GM18511 (cell line): ENCODE results near the gene KRT78.
"Not testable (repeated sequence)": the region's sequence is repeated elsewhere in the genome, so short reads cannot be mapped to it uniquely, and the experiment has no call there.

Experiments used
- ATAC-seq: cut with Tn5 transposase; IDR thresholded peaks from one replicate; pipeline ENCODE4 v1.9.1; 2021; ENCODE audit warnings: mild to moderate bottlenecking, moderate library complexity; ENCODE audit not compliant: unreplicated experiment

Gene KRT78, protein sequence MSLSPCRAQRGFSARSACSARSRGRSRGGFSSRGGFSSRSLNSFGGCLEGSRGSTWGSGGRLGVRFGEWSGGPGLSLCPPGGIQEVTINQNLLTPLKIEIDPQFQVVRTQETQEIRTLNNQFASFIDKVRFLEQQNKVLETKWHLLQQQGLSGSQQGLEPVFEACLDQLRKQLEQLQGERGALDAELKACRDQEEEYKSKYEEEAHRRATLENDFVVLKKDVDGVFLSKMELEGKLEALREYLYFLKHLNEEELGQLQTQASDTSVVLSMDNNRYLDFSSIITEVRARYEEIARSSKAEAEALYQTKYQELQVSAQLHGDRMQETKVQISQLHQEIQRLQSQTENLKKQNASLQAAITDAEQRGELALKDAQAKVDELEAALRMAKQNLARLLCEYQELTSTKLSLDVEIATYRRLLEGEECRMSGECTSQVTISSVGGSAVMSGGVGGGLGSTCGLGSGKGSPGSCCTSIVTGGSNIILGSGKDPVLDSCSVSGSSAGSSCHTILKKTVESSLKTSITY

DNA sequence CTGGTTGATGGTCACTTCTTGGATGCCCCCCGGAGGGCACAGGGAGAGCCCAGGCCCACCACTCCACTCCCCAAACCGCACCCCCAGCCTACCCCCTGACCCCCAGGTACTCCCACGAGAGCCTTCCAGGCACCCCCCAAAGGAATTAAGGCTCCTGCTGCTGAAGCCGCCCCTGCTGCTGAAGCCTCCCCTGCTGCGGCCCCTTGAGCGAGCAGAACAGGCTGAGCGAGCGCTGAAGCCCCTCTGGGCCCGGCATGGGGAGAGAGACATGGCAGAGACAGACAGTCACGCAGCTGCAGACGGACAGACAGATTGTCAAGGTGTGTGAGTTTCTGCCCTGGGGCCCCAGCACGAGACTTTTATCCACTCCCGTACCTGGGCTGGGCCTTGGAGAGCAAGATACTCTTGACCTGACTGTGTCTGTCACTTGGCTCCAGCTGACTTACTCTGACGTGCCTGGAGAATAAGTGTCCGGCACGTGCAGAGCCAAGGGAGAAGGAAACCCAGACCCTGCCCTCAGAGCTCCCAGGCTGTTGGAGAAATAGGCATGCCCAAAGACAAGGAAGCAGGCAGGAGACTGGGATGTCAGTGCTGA, at the start of gene KRT78:
TSS of gene KRT78 (minus strand) at position 334 of the 595 bp plus-strand sequence. CDS start at position 270, 64 bp downstream.
- no peak for ATAC-seq

DNA sequence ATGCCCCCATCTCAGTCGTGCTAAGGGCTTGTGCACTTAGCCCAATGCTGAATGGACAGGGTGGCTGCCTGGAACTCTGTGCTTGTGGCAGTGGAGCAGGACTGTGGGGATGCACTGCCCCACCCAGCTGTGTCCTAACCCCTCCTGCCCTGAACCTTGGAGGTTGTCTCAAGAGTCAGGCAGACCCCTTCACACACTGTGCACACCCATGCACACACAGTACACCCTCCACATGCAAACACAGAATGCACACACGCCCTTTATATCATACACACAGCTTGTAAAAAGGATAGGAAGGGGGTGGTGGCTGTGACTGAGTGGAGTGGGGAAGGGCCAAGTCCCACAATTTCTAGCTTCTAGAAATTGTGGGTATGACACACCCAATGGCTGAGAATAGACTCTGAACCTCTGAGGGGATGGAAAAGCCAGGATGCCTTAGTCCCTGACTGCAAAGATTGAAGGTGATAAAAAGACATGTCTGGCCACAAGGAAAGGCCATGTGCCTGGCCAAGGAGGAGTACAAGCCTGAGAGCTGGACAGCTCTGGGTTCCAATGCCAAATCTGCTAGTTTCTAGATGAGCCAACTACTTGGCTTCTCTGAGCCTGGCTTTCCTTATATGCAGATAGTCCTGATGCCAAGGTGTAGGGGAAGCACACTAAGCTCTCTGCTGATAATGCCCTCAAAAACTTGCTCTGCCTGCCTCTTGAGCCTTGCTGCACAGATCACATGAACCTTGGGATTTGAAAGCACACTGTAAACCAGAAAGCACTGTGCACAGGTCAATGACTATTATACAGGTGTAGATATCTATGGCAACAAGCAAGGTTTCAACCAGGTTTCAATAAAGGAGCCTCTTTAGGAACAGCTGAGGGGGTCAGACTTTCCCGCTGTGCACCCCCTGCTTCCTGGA, 47.7 kb upstream of the KRT78 start:
- no peak for ATAC-seq

DNA sequence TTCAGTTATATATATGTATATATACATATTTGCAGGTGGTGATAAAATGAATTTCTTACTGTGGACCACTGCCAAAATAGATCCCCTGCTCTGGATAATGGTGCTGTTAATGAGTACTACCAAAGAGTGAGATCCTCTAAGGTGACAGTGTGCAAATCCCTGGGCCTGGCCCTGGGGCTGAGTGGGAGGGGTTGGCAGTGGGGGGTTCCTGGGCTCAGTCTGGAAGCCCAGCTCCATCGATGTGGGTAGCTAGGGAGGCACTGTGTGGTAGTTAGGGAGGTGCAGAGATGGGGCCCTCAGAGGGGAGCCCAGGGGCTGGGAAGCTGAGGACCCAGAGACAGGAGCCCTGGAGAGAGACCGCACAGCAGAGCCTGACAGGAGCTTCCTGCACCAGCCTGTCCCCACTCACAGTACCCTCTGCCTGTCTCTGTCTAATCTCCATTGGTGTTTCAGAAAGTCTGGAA, 47.0 kb upstream of the KRT78 start:
- no peak for ATAC-seq

DNA sequence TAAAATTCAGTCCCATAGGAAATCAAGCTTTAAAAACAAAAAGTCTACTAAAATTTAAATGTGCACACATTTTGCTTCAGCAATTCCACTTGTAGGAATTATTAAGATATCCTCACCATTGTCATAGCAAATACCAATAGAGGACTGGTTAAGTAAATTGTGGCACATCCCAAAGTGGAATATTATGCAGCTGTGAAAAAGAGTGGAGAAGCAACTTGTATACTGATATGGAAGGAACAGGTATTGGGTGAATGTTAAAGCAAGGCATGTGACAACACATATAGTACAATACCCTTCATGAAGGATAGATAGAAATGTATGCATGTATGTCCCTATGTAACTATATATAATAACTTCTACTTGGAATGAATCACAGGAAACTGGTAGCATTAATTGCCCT, 44.2 kb upstream of the KRT78 start:
- no peak for ATAC-seq

DNA sequence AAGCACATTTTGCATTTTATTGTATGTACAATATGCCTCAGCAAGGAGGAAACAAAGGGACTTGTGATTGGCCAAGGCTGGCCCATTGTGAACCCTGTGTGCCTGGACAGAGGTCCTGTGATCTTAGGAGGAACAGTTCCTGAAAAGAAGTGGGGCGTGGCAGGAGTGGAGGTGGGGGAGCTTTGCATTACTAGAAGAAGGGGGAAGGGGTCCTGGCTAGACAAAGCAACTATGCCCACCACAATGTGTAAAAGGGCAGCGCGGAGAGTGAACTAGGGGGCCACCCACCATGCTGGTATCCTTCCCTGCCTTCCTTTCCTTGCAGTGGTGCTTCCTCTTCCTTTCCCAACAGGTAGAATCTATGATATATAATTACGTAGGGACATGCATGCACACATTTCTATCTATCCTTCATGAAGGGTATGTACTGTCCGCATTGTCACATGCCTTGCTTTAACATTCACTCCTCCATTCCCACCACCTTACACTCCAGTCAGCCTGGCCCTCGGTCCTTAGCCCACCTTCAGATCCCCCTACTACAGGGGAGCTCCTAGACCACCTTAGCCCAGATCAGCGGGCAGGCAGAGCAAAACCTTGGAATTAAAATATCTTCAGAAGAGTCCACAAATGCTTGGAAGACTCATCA, 43.5 kb upstream of the KRT78 start:
- no peak for ATAC-seq

DNA sequence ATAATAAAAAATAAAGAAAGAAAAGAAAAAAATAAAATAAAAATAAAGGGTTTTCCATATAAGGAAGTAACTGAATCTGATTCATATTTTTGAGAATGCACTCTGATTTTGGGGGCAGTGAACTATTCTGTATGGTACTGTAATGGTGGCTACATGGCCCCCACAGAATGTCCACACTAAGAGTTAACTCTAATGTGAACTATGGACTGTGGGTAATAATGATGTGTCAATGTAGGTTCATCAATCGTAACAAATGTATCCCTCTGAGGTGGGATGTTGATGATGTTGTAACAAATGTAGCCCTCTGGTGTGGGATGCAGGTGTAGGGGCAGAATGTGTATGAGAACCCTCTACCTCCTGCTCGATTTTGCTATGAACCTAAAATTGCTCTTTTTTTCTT, 42.2 kb upstream of the KRT78 start:
- no peak for ATAC-seq

DNA sequence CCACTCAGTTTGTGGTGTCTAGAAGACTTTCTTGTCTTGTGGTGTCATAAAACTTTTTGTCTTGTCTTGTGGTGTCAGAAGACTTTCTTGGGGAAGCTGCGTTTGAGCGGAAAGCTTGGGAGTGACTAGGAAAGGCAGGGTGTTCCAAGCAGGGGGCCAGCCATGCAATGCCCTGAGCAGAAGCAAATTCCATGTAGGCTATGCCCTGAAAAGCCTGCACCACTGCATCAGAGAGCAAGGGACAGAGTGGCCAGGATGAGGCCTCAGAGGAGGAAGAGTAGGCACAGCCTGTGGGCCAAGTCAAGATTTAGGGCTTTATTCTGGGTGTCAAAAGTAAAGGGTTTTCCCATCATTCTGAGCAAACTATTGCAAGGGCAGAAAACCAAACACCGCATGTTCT, 41.6 kb upstream of the KRT78 start:
- ATAC-seq = no peak

DNA sequence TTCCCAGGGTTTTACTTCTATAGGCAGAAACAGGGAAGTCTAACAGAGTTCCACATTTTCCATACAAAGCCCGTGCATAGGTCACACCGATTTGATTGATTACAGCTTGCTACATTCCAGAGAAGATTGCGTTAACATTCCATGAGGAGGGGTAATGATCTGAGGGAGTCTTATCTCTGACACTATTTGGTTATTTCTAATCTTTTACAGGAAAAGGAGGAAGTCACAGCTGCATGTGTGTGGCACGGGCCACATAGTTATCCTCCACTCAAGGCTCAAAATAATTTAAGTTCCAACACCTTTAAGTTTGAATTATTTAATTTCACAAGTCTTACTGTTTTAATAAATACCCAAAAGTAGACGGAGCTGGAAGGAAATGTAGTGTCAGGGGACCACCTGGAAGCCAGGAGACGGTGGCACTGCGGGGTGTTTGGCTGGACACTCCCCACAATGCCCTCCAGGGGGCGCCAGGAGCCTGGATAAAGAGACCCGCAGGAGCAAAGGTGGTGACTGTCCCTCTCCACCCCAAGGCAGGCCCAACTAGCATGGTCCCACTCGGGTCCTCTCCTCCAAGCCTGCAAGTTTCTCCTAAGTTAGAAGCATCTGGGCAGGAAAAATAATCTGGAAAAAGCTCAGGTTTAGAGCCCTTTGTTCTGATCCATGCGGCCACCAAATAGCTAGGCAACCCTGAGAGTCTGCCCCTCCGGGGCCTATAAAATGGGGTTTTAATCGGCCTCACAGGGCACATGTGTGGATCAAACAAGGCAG, 35.9 kb upstream of the KRT78 start:
- no peak for ATAC-seq

DNA sequence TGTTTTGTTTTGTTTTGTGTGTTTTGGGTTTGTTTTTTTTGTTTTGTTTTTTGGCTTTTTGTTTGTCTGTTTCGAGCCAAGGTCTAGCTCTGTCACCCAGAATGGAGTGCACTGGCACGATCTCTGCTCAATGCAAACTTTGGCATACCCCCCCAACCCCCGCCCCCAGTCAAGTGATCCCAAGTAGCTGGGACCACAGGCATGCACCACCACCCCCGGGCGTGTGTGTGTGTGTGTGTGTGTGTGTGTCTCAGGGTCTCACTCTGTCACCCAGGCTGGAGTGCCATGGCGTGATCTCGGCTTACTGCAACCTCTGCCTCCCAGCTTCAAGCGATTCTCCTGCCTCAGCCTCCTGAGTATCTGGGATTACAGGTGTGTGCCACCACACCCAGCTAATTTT, 31.7 kb upstream of the KRT78 start:
- ATAC-seq = not testable (repeated sequence)

DNA sequence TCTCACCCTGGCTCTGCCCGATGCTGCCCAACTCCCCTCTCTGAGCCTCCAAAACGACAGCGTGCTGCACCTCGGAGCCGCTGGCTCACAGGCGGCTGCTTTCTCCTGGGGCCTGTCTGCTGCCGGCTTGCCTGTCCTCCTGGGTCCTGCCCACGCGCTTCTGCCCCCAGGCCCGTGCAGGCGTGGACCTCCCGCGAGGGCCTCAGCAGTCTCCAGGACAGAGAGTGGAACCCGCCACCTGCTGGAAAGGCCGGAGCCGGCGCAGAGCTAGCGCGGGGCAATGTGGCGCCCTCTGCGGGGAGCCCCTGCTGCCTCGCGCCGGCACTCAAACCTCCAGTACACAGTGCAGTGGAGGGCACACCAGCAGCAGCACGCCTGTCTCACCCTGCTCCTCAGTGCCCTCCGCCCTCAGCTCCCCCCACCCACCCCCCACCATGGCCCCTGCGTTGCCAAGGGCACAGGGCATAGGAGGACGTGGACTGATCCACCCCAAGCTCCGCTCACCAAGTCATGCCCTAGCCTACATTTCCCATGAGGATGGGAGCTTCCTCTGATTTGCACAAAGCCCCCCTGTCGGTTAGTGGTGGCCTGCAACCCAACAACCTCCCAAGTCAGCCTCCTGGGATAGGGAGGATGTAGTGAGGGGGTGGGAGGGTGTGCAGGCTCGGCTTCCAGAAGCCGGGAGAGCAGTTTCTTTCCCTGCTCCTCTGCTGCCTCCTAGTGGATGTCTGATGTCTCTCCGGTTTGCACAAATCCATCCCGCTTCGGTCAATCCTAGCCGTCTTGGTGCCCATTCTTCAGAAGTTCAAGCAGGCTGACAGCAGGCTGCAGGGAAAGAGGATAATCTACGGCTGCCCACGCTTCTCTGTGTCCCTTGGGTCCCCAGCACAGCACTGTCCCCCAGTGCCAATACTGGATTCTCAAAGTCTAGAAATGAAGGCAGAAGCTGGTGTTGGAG, 30.9 kb upstream of the KRT78 start:
- ATAC-seq = peak; percentile 67

DNA sequence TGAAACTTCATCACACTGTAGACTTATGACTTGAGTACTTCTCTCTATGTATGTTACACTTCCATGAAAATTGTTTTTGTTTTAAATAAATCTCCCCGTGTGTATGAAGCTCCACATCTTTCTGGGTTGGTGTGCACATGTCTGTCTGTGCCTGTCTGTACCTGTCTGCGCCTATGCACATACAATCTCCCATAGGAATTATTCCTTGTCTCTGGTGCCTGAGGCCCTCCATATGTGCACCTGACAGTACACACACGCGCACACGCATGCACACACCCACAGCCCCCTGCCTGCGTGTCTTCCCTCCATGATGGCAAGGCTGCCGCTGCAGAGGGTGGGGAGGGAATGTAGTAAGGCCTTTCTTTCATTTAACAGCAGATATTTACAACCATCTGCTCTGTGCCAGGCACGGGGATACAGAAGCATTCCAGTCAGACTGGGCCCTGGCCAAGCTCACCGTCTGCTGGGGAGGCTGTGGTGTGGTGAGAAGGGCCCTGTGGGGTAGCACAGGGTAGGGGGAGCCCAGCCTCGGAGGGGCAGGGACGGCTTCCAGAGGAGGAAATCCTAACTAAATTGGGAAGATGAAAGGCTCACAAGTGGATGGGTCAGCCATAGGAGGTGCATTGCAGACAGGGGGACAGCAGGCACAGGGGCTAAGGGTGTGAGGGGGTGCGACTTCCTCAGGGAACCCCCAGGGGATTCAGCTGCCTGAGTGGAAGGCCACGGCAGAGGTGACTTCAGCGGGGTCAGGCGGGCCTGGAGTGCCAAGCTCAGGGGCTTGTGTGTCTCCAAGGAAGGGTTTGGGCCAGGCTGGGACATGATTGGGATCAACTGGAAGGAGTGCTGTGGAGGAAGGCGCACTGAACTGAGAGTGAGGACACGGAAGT, 30.0 kb upstream of the KRT78 start:
- no peak for ATAC-seq

DNA sequence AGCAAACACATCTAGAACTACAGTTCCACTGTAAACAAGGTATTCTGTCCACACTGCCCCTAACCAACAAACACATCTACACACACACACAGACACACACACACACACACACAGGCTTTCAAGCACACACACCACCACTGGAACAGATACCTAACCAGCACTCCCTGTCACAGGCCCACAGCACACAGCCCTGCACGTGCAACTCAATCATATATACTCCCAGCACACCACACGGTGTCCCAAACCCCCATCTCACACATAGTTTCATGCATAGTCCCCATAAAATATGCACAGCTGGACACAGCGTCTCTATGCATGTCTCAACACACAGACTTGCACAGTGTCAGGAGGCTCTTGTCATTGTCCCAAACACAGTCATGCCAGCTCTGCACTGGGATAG, 28.4 kb upstream of the KRT78 start:
- no peak for ATAC-seq

DNA sequence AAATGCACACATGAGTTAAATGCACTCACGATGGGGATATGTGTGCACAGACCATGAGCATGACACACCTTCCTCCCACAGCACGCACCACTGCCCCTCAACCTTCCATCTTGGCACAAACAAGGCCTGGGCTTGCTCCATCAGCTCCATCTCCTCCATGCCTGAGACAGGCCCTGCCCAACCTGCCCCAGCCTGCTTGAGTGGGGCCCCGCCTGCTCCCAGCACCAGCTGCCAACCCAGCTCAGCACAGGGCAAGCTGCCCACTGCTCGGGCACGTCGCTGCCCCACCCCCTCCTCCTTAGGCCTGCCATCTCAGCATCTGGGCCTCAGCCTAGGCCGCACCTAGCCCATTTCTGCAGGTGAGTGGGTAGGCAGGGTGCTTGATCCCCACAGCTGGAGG, 27.6 kb upstream of the KRT78 start:
- no peak for ATAC-seq

DNA sequence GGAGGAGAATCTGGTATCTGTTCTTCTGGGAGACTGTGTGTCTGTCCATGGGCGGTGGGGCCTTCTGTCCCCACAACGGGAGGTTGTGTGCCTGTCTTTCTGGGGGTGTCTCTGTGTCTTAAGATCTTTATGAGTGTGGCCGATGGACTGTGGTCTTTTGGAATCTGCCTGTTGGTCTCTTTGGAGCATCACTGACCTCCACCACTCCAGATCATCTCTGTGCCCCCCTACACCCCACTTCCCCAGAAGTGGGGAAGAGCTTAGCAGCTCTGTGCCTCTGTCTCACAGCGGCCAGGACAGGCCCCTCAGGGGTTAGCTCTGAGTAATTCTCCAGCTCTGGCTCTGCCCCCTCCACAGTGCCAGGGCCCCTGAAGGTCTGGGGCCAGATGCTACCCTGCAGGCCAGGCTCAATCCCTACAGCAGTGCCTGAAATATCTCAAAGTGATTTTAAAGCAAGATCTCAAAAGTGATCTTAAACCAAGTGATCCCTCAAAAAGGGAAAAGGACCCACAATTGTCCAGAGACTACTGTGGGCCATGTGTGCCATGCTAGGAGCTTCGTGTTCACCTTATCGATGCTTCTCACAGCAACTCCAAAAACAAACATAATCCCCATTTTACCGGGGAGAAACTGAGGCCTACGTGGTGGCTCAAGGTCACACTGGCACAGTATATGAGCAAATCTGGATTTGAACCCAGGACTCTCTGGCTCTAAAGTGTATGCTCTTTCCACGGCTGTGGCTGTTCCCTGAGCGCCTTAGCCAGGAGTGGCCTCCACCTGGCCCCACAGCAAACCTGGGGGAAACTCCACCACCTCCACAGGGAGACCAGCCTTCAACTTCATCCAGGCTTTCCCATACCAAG, 26.0 kb upstream of the KRT78 start:
- ATAC-seq = no peak

DNA sequence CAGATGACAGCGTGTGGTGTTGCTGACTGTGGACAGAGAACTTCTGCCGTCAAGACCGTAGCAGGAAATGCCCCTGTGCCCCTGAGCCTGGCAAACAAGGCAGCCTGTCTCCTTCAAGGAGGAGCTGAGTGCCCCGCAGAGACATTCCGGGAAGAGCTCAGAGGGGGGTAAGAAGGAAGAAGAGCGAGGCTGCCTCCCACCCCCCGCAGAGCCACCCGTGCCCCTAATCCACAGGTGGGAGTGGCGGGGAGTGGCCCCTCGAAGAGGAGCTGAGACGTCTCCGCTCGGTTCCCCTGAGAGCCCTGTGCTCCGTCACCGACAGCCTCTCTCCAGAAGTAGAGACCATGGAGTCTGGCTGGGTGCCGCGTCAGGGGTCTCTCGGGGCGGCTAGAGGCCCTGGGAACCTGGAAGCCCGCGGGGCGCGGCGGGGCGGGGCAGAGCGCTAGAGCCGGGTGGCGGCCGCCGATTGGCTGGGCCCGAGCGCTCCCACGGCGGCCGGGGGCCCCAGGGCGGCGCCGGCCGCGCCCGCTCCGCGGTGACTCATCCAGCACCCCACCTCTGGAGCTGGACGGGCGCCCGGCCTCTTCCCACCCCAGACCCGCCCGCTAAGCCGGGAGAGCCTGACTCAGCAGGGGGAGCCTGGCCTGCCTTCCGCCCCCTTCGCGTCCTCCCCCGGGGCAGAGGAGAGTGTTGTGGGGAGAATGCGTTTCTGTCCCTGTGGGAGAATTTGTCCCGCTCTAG, 25.2 kb upstream of the KRT78 start:
- no peak for ATAC-seq

DNA sequence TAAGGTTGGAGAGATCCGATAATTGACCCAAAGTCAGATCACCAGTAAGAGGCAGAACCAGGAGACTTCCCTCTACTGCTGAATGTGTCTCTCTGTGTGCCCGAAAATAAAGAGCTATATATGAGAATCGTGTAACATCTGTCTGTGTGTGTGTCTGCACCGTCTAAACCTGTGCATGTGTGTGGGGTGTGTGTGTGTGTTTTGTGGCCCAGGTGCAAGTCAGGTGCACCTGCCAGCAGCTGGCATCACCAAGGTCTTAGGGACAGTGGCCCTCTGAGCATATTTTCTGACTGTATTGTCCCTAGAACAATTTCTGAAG, 24.7 kb upstream of the KRT78 start:
- no peak for ATAC-seq
